H4 (cell line): ENCODE measurements around the gene SEPTIN2. TPM values are rescaled to one million over a fixed set of nuclear protein-coding genes. Genes with fewer than 3 reads are reported as not detected.
A peak's percentile ranks its signal among the peaks of the same experiment; 100 is the strongest.
"Not testable (repeated sequence)": the region's sequence is repeated elsewhere in the genome, so short reads cannot be mapped to it uniquely, and the experiment has no call there.

ENCODE experiments used
- DNase-seq: peaks from one replicate; pipeline ENCODE4 v3.0.0-alpha.2; 2015; ENCODE audit warnings: low spot score
- total RNA-seq: library from RNA; depleted of rRNA; stranded (reverse); fragments of >200 nt; shearing (Covaris generic); gene quantifications from 2 replicates; pipeline ENCODE4 v1.2.3, GENCODE V29; 2014; rRNA removed

The SEPTIN2 gene
- total RNA-seq, result 250 and 279 TPM in 2 replicates

GRCh38 chr2:241315879-241316631 is at the start of gene SEPTIN2:
Gene SEPTIN2, plus strand, starts transcription at chr2:241315925. Its CDS starts 8,308 bp downstream, at chr2:241324233.
- peak; percentile 31 for DNase-seq

DNA sequence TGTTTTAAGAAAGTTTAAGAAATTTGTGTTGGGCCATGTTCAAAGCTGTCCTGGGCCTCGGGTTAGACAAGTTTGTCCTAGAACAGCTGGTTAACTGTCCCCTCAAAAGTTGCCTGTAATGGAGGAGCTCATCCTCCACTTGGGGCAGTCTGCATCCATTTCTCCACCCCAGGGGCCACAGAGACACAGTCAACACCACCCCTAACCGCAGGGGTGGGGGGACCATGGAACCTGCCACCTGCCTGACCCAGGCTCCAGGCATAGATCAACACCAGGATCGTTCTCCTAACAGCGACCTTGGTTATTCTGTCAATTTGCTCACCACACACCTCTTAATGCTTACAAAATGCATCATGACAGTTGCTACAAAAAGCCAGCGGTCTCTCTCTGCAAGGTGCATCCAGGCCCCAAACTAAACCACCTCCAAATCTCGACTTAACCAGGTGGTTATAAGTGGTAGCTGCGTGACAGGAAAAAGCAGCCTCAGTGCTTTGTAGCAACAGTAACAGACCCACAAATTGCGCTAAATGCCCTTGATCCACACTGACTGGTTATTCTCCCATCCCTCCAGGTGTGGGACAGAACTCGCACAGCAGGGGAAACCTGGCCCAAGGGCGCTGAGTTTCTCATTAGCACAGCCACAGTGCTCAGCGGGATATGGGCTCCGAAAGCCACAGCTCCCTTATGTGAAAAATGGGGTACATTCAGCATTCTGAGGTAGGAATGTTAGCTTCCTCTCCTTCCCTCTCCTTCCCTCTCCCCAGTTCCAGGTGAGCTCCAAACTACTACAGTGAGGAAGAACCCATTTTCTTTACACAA is 48.3 kb upstream of the SEPTIN2 start:
- no peak for DNase-seq

GRCh38 chr2:241268306-241268705 is 47.4 kb upstream of the SEPTIN2 start:
- no peak for DNase-seq

DNA sequence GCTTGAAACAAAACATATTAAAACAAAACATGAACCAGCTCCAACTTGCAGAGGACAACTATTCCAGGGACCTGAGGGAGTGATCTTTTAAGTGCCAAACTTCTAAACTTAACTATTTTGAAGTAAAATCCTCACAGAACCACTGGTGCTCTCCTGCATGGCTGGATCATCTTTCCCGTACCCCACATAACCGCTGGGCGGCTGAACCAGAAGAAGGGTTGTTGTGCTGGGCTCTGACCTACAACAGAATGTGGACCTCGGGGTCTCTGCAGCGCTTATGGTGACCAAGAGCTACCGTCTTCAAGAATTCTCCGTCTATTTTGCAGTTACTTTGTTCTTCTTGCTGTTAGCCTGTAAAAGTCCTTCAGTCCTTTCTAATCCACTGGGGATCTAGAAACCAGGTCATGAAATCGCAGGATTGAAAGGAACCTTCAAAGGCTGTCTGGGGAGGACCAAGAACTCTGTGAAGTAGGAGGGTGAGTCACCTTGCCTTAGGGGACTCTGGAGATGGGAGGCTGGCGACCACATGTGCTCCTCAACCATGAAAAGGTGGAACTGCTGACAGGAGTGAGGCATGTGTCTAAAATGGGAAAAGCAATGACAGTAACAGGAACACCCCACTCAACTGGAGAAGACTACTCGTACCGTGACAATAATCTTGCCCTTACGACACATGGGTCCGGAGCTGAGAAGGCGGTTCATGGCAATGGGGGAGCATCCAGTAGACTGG is 46.8 kb upstream of the SEPTIN2 start:
- DNase-seq, result peak; percentile 25

DNA sequence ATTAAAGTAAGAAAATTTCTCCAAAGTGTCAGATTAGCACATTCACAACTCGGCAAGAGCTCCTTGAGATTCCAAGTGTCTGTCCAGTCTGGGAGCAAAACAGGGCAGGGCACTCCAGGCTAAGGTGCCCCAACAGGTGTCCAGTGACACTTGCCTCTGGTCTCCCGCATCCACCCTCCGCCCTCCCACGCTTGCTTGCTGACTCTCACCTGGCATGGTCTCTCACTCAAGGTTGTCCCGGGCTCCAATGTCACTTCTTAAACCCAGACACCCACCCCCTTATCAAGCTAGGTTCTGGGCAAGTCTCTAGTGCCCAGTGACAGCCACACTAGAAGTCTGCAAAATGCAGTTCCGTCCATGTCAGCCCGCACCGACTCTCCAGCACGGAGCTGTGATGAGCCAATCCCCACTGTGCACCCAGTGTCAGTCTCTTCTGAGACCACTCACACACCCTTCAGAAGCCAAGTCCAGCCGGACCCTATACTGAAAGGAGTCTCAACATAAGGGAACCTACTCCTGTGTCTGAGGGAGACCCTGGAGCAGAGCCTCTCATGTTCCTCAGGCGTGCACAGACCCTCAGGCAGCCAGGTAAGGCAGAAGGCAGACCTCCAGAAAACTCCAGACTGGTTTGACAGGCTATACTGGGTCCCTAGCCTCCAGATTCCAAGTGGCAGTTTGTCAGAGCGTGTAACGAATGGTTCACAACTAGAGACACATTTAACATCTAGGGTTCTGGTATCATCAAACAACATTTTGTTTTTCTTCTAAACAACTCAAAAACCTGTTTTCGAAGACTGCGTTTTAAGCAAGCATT is 45.8 kb upstream of the SEPTIN2 start:
- no peak for DNase-seq

- no peak for DNase-seq
These were observed 45.2 kb upstream of the SEPTIN2 start for GRCh38 chr2:241270531-241270930.

GRCh38 chr2:241271706-241272302 is 43.9 kb upstream of the SEPTIN2 start:
- DNase-seq, result peak; percentile 63

- DNase-seq, result no peak
These were observed 43.2 kb upstream of the SEPTIN2 start for GRCh38 chr2:241272303-241273209.

DNA sequence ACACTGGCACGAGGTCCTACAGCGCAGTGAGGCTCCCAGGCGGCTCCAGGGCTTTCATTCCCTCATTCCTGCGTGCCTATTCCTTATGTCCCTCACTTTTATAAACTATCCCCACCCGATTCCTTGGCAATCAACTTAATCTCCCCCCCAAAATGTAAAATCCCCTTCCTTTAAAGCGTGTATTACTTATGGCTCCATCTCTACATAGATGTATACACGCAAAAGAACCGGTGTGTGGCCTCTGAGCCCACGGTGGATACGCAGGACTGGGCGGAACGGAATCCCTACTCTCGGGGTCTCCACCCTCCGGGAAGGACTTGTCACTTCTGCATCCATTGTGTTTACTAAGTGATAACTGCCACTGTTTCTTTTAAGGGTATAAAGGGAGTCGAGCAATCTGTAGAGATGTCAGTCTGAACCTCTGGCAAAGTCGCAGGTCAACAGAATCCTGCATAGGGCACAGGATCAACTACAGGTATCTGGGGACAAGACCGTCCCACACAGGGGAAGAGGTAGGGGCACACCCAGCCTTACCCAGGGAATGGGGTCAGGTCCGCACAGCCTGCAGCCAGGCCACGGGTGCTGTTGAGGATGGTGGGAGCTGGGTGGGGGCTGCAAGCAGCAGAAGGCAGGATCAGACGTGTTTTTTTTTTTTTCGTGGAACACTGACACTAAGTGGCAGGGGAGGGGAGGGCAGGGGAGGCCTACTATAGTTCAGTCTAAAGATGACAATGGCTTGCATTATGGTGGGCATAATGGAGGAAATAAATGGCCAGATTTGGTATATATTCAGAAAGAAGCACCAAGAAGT is 42.3 kb upstream of the SEPTIN2 start:
- DNase-seq, result no peak

DNA sequence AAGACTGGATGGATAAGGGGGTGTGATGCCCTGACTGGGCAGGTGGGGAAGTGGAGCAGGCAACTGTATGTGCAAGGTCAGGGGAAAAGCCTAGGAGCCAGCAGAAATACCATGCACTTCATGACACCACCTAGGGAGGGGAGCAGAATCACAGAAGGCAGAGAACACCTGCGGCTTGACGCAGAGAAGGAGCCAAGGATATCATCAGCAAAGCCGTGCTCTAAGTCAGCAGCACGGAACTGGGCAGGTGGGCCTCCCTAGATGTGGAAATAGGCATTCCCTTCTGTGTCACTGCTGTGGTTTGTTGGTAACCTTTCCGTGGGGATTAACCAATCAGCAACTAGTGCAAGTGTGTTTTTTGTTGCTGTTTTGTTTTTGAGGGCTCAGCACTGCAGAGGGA is 41.6 kb upstream of the SEPTIN2 start:
- no peak for DNase-seq

- no peak for DNase-seq
These were observed 40.2 kb upstream of the SEPTIN2 start for GRCh38 chr2:241275504-241275903.

DNA sequence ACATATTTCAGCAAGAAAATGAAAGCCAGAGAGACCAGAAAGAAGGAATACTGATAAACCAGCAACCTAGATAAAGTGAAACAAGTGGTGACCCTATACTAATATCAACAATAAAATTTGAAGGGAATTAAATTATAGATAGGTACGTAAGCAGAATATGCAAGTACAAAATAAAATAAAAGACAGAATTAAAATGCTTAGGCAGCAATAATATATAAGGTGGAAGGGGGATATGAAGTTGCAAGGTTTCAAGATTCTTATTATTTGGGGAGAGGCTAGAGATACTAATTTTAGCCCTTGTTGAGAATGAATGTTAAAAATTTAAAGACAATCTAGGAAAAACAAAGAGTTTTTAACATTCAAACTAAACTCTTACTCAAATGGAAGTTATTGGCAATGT is 39.8 kb upstream of the SEPTIN2 start:
- no peak for DNase-seq

GRCh38 chr2:241278306-241278705 is 37.4 kb upstream of the SEPTIN2 start:
- DNase-seq, result not testable (repeated sequence)

- DNase-seq, result no peak
These were observed 36.3 kb upstream of the SEPTIN2 start for GRCh38 chr2:241279413-241279812.

- DNase-seq, result no peak
These were observed 35.9 kb upstream of the SEPTIN2 start for GRCh38 chr2:241279828-241280227.

GRCh38 chr2:241280291-241280690 is 35.4 kb upstream of the SEPTIN2 start:
- DNase-seq, result no peak

DNA sequence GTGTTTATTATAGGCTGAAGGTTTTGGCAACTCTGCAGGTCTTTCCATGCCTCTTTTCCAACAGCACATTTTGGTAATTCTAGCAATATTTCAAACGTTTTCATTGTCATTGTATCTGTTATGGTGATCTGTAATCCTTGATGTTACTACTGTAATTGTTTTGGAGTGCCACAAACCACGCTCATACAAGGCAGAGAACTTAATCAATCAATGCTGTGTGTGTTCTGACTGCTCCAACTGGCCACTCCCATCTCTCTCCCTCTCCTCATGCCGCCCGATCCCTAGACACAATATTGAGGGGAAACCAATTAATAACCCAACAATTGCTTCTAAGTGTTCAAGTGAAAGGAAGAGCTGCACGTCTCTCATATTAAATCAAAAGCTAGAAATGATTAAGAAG is 33.2 kb upstream of the SEPTIN2 start:
- DNase-seq, result no peak

DNA sequence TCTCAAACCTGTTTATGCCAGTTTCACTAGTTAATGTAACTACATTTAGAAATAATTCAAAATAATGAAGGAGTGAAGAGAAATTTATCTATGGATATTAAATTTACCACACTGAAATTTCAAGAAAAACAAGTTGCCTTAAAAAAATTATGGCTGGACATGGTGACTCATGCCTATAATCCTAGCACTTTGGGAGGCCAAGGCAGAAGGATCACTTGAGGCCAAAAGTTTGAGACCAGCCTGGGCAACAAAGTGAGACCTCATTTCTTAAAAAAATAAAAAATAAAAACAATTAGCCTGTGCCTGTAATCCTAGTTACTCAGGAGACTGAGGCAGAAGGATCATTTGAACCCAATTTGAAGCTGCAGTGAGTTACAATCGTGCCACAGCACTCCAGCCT is 30.1 kb upstream of the SEPTIN2 start:
- no peak for DNase-seq
